Mesenteric fat pad (tissue), 1 donor: ENCODE measurements around the gene TVP23C. TPM values are rescaled to one million over a fixed set of nuclear protein-coding genes. Genes with fewer than 3 reads are reported as not detected.

Experiments
- DNase-seq: peaks from one replicate; pipeline ENCODE4 v3.0.0-alpha.2; 2020; ENCODE audit warnings: low spot score
- total RNA-seq: library from RNA; stranded (reverse); fragmentation: NEBNext Ultra II Directional; extraction: Animal tissue kit (Norgen Biotek cat#: 25700); gene quantifications from one replicate; pipeline ENCODE4 v1.2.1, GENCODE V29; 2021
- donor health status: DM: yes; HTN: yes; CAD: no.

TVP23C gene
- total RNA-seq, 1 donor from 2014 or later: 15.8 TPM

DNA sequence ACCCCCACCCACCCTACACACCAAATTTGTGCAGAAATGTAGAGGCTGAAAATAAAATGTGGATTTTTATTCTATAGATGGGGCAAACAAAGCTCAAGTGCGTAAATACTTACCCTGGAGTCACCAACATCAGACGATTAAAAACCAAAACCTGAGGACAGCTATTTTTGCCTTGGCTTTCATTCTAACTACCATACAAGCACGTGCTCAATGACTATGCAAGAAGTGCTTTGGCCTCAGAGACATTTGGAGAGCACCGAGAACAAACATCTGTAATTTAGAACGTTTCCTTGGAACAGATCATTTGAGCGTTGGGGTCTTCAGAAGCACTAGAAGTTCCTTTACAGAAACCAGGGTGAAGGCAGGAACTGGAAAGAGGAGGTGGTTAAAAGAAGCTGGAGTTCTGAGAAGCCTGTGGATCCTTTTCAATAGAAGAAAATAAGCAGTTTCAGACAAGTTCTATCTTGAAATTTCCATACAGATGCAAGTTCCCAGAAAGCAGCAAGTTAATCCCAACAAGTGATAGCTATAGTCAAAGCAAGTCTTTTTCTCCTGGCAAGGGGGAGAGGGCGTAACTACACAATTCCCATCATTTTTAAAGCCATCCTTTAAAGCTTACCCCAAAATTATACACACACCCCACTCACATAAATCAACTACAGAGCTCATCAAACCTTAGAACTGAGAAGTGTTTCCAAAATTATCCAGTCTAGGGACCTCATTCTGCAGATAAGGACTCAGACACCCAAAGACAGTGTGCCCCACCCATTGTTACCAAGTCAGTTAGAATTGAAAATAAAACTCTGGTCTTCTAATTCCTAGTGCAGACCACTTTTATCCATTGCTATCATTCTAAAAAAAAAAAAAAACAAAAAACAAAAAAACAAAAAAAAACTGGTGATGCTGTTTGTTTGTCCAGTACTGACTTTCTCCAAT is 66.3 kb downstream of the TVP23C start:
- no peak for DNase-seq

- no peak for DNase-seq
These were observed 68.5 kb downstream of the TVP23C start for GRCh38 chr17:15494821-15495220.

DNA sequence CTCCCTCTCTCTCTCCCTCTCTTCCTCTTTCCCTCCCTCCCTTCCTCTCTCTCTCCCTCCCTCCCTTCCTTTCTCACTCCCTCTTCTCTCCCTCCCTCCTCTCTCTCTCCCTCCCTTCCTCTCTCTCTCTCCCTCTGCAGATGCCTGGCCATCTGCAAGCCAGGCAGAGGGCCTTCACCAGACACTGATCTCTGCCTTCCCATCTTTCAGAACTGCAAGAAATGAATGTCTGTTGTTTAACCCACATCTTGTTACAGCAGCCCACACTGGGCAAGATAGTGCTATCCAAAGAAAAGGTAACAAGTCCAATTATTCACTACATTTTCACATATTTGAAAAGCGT is 69.6 kb downstream of the TVP23C start:
- no peak for DNase-seq

DNA sequence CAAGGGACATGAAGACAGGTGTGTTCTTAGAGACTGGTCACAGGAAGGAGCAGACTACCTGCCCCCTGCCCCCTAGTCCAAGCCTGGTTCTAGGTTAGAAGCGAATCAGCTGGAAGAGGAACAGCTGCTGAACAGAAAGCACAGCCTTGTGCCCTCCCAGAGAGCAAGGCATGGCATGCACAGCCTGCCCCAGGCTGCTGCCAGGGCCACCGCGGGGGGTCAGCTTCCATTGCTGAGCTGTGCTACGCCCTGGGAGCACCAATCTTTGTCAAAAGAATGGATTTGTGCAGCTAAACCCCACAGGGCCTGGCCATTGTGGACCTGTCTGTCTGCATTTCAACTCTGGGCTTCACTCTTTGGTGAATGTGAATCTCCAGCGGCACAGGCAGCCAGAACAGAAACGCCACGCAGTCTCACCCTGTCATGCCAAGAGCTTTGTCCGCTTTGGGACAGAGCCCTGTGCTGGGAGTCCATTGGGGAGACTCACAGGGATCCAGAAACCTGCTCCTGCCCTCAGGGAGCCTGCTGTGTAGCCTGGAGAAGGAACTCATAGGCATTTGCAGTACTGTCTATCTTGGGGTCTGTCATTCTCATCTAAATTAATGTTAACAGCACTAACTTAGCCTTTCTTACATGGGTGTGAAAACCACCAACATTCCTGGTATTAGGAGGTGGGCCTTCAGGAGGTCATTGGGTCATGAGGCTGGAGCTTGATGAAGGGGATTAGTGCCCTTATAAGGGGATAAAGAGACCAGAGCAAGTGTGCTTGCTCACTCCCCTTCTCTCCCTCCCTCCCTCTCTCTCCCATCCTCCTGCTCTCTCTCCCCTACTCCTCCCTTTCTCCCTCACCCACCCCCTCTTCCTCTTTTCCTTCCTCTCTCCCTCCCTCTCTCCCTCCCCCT is 70.2 kb downstream of the TVP23C start:
- DNase-seq: no peak

- no peak for DNase-seq
These were observed 71.1 kb downstream of the TVP23C start for GRCh38 chr17:15492186-15492585.

DNA sequence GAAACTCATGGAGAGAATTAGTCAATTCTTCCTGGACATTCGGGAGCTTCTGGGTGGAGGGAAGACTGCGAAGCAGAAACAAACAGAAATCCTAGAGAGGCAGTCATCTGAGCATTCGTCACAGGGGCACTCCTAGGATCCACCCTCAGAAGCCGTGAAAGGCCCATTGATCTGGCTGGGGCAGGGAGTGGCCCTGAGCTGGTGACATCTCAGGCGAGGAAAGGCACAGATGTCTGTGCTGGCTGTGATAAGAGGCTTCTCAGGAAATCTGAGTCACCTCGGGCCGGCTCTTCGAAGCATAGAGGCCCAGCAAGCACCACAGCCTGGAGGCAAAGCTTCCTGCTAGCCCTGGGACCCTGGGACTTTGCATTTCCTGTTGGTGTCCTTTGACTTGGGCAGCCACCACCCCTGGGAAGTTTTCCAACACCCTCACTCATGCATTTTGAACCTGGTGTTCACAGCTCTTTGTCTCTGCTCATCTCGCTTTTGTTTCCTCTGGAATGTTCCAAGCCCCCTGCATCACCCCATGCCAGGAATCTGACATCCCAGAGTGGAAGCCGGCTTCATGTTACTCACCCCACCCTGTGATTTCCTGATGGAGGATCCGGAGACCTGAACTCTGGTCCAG is 72.5 kb downstream of the TVP23C start:
- DNase-seq: no peak

- no peak for DNase-seq
These were observed 74.7 kb downstream of the TVP23C start for GRCh38 chr17:15488557-15488956.

- DNase-seq: peak; percentile 5
These were observed 78.2 kb downstream of the TVP23C start for GRCh38 chr17:15485045-15485444.

DNA sequence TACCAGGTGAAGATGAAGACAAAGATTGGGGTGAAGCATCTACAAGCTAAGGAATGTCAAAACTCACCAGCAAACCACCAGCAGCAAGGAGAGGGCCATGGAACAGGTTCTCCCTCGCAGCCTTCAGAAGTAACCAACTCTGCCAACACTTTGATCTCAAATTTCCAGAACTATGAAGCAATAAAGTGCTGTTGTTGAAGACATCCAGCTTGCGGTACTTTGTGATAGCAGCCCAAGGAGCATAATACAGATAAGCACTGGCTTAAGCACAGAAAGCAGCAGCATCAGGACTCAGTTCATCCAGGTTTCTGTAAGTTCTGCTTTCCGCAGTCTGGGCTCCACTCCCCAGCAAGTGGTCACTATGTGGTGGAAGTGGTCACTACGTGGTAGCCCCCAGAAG is 79.9 kb downstream of the TVP23C start:
- peak; percentile 30 for DNase-seq

GRCh38 chr17:15482476-15482875 is 80.8 kb downstream of the TVP23C start:
- peak; percentile 49 for DNase-seq

DNA sequence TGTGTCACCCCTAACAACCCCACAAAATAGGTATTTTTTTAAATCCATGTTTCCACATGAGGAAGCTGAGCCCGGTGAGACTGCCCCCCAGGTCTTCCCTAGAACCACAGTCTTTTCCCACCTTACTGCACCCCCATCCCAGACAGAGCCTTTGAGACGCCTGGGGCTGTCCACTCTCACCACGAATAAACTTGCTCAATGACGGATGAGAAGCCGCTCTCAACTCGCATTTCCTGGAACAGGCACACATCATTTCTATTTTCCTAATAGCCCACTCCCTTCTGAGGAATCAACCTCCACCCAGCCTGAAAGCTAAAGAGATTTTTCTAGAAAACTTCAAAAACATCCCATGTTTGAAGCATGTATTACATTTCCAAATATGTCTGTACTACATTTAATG is 81.8 kb downstream of the TVP23C start:
- peak; percentile 30 for DNase-seq

GRCh38 chr17:15480204-15480603 is 83.1 kb downstream of the TVP23C start:
- no peak for DNase-seq

GRCh38 chr17:15479703-15480102 is 83.6 kb downstream of the TVP23C start:
- DNase-seq: peak; percentile 8

DNA sequence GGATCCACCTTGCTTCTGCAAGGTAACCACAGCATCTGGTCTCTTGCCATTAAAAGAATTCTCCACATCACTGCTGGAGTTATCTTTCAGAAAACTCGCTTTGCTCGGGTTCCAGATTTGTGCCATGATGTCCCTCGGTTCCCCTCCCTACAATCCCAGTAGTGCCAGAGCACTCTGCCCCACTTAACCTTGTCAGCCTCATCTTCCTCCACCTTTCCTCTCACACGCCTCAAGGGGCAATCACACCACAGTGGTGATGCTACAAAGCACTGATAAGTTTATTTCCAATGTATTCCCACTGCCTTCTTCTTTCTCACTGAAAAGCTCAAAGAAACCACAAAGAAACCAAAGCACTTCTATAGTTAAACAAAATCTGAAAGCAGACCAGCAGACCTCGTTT is 84.4 kb downstream of the TVP23C start:
- DNase-seq: no peak

DNA sequence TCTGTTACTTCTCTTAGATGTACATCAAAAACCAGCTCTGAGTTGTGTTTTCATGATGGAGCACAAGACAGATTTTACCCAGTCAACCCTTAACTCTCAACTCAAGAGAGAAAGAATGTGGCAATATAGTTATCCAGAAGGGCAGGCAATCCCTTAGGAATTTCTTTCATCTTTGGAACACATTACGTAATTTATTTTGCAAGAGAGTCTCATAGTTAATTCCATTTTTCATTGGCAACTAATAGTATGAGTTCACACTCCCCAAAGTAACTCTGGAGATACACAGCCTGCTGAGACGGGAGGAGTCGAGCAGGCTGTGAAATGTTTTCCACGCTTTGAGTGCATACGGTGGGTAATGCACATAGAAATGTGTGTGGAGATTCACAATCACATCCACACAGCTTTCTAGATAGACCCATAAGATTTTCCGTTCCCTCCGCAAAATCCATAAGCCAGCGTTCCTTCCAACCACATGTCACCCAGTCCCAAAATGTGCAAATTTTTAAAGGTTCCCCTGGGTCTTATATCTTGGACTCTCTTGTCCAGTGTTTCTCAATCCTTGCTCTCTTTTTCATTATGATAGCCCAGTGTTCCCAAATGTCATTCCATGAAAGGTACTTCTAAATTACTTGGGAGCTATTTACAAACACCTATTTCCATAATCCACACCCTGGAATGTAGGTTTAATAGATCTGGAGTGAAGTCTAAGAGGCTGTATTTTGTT is 87.5 kb downstream of the TVP23C start:
- peak; percentile 6 for DNase-seq

- no peak for DNase-seq
These were observed 90.4 kb downstream of the TVP23C start for GRCh38 chr17:15472891-15473290.

DNA sequence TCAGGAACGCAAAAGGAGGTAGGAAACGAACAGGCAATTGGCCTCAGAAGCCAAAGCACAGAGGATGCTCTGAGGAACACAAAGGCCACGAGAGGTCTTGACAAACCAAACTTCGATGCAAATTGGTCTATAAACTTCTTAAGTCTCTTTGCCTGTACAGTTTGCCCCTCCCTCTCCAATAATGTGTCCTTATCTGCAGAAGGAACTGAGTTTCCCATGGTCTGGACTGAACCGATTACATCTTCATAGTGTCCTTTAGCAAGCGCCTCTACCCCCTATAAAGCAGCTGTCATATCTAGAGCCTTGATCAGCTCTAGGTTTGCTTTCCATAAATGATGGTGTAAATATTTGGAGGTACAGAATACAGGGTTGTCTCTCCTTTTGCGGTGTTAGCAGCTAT is 92.7 kb downstream of the TVP23C start:
- no peak for DNase-seq

DNA sequence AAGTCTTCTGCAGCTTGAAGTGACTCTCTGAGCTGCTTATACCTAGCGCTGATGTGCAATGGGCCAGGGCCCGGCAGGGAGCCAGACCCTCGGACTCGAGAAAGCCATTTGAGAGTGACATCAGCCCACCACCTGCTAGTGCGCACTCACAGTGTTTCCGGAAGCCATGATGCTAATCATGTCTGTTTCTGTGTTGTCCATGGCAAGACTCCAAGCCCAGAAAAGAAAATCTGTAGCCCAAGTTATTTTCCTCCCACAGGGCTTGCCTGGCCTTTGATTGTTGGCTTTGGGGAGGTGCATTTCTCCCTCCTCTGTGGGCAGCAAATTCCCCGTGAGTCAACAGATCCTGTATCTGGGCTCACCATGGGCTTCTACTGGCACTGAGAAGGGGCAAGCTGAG is 94.0 kb downstream of the TVP23C start:
- no peak for DNase-seq

DNA sequence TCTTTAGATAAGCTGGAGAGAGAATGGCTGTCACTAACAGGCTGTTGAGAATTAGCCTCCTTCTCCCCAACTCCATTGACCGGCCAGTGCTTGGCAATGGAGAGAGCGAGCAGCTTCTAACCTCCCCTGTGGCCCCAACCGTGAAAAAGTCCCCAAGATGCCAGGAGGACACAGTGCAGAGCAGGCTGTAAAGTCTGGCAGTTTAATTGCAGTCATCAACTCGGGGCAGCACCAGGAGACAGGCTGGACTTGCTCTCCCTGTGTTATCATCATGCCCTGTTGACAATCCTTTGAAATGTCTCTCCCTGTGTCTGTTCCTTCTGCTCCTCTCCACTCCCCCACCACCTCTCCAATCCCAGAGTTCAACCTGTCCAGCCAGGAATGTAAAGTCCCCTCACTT is 95.2 kb downstream of the TVP23C start:
- no peak for DNase-seq

DNA sequence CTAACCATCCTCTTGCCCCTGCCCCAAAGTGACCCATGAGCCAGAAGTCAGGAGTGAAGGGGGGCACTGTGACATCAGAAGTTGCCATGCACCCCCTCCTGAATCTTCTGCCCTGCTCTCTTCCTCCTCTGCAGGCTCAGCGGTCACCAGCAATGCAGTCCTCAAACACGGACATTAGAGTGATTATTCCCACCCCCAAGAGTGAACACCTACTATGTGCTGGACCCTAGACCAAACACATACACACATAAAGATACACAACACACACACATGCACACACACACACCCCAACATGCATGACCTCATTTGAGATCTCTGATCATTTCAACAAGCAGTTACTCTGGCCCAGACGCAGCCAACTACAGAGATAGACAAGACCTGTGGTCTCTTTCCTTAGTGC is 95.7 kb downstream of the TVP23C start, which contains the start of gene CDRT4:
Gene CDRT4 (minus strand): TSS at position 30 of the 400 bp plus-strand sequence. CDS start 27,383 bp downstream, outside the sequence.
- no peak for DNase-seq

- peak; percentile 64 for DNase-seq
These were observed 97.2 kb downstream of the TVP23C start for GRCh38 chr17:15466131-15466530.
